GM18502 (cell line): ENCODE data around the gene HDAC4.
A peak's percentile ranks its signal among the peaks of the same experiment; 100 is the strongest.

Experiments used
- ATAC-seq: cut with Tn5 transposase; IDR thresholded peaks from one replicate; pipeline ENCODE4 v1.9.1; 2021; ENCODE audit warnings: mild to moderate bottlenecking; ENCODE audit not compliant: unreplicated experiment, poor library complexity

HDAC4 gene

DNA sequence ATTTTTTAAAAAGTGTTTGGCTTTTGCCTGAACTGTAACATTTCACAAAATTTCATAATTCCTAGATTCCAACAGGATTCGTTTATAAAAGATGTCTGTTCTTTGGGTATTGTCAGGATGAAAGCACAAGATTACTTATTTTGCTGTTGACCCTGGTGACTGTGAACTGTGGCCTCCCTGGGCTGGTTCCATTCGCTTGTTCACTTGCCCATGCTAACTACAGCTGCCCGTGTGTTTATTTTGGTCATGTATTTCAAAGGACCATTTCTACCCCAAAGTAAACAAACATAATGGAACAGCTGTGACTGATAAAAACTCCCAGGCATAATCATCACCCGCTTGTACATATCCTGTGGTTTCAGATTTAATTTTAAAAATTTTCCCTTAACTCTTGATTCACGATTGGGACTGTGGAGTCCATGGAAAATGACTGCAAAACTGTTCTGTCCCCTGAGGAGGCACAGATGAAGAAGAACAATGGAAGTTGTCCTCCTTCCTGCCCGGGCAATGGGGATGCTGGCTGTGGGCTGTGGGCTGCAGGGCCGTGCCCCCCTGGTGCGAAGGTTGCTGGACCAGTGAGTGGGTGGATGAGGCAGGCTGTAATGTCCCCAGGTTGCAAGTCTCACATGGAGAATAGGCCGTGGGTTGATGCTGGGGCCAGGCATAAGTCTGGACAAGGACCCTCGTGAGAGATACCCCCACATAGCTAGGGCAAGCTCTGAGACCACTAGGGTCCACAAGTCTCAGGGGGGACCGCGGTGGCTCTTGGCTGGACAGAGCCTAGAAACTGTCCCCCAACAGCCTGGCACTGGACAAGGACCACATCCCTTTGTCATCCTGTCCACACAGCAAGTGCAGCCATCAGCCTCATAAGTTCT, 28.9 kb upstream of the HDAC4 start:
- no peak for ATAC-seq

DNA sequence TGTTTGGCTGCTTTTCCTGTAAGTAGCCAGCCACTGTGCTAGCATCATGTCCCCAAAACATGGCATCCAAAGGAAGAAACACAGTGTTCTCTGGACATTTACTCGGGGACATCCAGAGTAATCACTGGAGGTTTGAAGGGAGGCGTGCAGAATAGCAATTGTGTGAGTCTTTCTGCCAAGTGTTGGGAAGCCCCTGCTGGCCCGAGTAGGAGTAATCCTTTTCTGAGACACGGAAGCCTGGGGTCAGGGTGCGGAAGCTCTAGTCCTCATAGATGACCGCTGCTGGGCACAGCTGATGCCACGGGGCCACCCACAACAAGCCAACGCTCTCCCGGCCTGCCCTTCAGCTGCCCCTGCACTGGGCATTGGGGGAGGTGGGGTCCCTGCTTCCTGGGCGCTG, 24.8 kb upstream of the HDAC4 start:
- no peak for ATAC-seq

DNA sequence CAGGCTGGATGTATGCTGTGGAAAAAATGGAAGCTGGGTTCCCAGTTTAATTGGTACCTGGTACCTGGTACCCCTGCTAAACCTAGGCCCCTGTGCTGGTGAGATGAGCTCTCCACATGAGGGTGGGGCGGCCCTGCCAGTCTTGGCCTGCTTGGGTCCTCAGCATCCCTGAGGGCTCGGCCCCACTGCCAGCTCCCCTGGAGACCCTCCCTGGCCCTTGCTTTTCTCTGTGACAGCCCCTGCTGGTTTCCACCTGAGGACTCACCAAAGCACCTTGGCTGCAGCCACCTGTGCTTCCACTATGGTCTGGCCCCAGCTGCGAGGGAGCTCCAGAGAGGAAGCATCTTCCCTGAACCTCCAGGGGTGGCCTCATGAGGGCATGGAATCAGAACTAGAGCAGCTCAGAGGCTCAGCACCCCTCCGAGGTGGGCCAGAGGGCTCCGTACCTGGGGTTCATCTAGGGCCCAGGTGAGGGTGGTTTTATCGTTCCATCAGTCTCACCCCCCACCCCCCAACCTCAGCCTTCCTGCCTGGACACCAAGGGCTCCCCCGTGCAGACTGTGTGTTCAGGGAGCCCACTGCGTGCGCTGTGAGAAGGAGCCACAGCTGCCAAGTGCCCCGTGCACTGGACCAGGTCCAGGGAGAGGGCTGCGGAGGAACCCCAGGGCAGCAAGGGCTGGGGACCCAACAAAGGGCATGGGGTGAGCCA, 23.7 kb upstream of the HDAC4 start:
- ATAC-seq, result no peak

- no peak for ATAC-seq
Measured at GRCh38 chr2:239423551-239423950, 22.7 kb upstream of the HDAC4 start.

GRCh38 chr2:239421851-239422250, 21.0 kb upstream of the HDAC4 start:
- no peak for ATAC-seq

DNA sequence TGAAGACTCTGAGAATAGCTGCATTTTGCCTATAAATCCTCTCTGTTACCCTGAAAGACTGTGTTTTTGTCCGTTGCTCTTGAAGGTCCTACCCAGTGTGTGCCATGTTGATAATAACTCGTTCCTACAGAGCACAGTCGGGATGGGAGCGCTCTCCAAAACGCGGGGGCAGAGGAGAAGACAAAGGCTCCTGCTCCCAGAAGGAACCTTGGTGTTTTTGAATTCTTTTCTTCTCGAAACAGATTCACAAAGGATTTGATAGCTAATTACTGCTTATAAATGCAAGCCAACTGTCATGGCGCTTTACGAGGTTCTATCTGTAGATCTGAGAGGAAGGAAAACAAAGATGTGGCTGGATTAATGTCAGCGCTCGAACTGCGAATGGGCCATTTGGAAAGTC, 19.3 kb upstream of the HDAC4 start:
- no peak for ATAC-seq

DNA sequence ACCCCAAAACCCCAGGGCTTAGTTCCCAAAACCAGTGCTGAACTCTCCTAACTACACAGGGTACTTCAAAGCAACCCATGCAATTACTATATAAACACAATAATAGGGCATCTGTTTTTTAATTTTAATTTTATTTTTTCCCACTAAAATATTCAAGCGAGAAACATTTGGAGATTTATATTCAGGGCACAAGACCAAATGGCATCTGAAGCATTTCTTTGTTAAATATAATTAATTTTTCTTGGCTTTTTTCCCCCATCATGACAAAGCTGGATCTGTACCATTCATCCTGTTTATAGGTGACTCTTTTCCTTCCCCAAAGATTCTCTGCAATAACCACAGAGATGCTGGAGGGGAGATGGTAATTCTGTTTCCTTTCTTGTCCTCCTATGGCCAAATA, 18.1 kb upstream of the HDAC4 start:
- no peak for ATAC-seq

- ATAC-seq, result no peak
Measured at GRCh38 chr2:239412905-239413603, 12.2 kb upstream of the HDAC4 start.

DNA sequence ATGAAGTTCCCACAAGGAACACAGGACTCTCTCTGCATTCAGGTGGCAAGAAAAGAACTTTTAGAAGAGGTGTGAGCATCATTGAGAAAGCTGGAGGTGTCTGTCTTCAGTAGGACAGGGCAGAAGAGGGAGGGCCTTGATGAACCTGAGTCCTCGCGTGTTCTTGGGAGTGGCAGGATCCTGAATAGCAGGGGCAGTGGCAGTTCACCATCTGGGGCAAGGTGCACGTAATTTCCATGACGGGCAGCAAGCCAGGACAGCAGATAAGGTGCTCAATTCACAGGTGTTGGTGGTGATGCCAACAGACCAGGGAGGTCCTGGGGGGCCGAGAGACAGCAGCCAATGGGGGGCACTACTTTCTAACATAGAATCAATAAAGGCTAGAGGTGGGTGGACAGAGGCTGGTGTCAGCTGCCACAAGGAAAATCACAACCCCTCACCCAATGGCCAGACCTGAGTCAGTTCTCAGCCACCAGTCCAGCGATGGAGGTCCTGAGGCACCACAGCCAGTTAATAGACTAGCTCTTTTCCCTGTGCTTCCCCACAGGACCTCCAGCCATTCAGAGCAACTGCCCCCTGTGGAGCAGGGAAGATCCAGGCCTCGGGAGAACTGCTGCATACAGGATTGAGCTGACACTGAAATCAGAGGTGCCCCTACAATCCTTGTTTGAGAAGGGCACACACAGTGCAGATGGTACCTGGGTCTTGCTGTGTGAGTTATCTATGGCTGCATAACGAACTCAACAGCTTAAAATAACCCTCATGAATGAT, 10.9 kb upstream of the HDAC4 start:
- no peak for ATAC-seq

GRCh38 chr2:239411117-239411516, 10.3 kb upstream of the HDAC4 start:
- no peak for ATAC-seq

DNA sequence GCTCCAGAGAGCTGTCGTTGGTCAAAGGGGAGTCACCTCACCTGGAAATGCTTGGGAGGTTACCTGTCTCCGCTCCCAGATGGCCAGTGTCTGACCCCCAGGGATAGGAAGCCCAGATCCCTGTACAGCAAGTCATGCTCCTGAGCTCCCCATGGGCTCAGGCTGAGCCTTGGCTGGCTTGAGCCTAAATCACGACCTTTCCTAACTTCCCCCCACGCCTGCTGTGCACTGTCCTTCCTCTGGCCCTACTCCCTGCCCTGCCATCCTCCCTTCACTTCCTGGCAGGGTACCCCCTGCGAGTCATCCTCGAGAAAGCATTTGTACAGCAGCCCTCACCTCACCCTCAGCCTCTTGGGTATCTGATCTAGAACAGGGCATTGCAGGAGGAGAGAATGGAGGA, 9.2 kb upstream of the HDAC4 start:
- no peak for ATAC-seq

- no peak for ATAC-seq
Measured at GRCh38 chr2:239407112-239407511, 6.3 kb upstream of the HDAC4 start.

DNA sequence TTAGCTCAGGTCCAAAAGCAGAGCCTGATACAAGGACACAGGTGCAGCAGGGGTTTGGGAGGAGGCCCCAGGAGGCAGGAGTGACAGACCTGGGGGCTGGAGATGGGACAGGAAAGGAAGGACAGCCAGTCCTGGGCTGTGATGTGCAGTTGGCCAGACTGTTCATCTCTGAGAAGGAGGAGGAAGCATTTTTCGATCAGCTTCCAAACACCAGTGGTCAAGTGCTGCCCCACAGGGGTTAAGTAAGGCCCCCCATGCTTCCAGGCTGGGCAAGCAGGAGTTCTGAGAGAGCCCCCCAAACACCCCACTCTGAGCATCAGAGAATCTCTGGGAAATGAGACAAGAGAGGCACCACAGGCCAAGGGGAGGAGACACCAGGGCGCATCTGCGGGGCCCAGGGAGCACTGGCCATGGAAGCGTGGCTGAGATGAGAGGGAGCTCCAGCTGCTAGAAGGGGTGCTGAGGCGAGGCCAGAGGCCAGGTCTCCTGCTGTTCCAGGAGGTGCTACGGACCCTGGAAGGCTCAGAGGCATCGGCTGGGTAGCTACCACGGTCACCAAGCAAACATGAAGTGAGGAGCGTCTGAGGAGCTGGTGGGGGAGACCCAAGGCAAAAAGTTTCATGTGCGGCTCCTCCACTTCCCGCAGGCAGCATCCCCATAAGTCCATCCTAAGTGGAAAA, 5.6 kb upstream of the HDAC4 start:
- no peak for ATAC-seq

DNA sequence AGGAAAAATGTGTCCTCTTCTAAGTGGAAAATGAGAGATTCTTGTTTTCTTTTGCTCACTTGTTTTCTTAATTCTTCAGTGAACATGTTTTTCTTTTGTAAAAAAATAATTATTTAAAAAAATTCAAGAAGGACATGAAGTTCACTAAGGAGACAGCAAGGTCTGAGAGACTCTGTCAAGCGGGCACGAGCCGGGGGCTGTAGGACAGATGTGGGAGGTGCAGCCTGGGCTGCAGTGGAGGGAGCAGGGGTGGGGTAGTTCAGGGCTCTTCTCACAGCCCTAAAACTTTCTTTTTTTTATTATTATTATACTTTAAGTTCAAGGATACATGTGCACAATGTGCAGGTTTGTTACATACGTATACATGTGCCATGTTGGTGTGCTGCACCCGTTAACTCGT, 4.3 kb upstream of the HDAC4 start:
- ATAC-seq, result no peak

DNA sequence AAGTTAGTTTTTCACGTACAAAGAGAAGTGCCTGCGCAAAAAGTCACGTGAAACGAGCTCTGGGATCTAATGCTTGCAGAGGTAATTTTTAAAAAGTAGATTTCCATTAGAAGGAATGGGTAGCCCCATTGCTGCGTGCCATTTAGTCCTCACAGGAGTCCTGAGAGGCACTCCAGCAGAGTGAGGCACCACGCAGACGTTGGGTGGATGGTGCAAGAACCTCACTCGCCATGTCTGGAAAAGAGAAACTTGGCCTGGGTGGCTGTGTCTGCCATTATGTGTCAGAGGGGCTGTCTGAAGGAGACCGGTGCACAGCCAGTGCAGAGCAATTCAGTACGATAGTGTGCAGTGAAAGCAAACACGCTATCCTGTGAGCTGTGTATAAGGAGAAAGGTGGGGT, 1.8 kb upstream of the HDAC4 start:
- no peak for ATAC-seq

- peak; percentile 15 for ATAC-seq
Measured at GRCh38 chr2:239401881-239402233, 1.0 kb upstream of the HDAC4 start.

GRCh38 chr2:239401067-239401880, 454 bp upstream of the HDAC4 start:
- peak; percentile 91 for ATAC-seq

- ATAC-seq, result no peak
Measured at GRCh38 chr2:239399921-239400595, 762 bp downstream of the HDAC4 start.
